Fibroblast of pulmonary artery (primary cell): ENCODE measurements around the gene NEU1.

Experiments
- DNase-seq: peaks from one replicate; pipeline ENCODE4 v3.0.0-alpha.2; 2010; ENCODE audit warnings: low read depth
- H3K4me3 ChIP-seq: replicated peaks from 2 replicates; pipeline ENCODE4 v1.5.1; 2011; ENCODE audit warnings: low read depth, mild to moderate bottlenecking, control low read depth, low read length, moderate library complexity
- CTCF ChIP-seq: IDR thresholded peaks from 2 replicates; pipeline ENCODE4 v1.5.1; 2011; ENCODE audit warnings: mild to moderate bottlenecking, control low read depth, low read length, inconsistent platforms; ENCODE audit errors: missing control alignments

Gene NEU1

GRCh38 chr6:31882344-31882743 lies 19.7 kb upstream of the NEU1 start:
- H3K4me3 ChIP-seq = no peak overlapping the region
- TF ChIP-seq CTCF = no peak
- peak; percentile 21 for DNase-seq

- TF ChIP-seq CTCF = no peak
- H3K4me3 ChIP-seq = no peak overlapping the region
- no peak for DNase-seq
Measured at GRCh38 chr6:31881136-31881859, 18.7 kb upstream of the NEU1 start.

- H3K4me3 ChIP-seq = no peak overlapping the region
- no peak for TF ChIP-seq CTCF
- no peak for DNase-seq
Measured at GRCh38 chr6:31880616-31881015, 18.0 kb upstream of the NEU1 start.

GRCh38 chr6:31879901-31880300 lies 17.3 kb upstream of the NEU1 start:
- no peak for TF ChIP-seq CTCF
- H3K4me3 ChIP-seq = no peak overlapping the region
- no peak for DNase-seq

- no peak for DNase-seq
- H3K4me3 ChIP-seq = no peak overlapping the region
- TF ChIP-seq CTCF = no peak
Measured at GRCh38 chr6:31879143-31879542, 16.5 kb upstream of the NEU1 start.

GRCh38 chr6:31878726-31879125 lies 16.1 kb upstream of the NEU1 start, which contains the start of gene SLC44A4:
TSS of gene SLC44A4 (minus strand) at chr6:31878997. CDS start at chr6:31878980, 17 bp downstream.
- TF ChIP-seq CTCF = no peak
- no peak within 1 kb of the TSS for H3K4me3 ChIP-seq
- no peak for DNase-seq

GRCh38 chr6:31878222-31878621 lies 15.6 kb upstream of the NEU1 start:
- no peak overlapping the region for H3K4me3 ChIP-seq
- TF ChIP-seq CTCF = no peak
- DNase-seq = no peak
